K562 (cell line): Measurements from ENCODE around the gene SNX14. TPM values are rescaled to one million over a fixed set of nuclear protein-coding genes. Genes with fewer than 3 reads are reported as not detected.
A peak's percentile ranks its signal among the peaks of the same experiment; 100 is the strongest.

ENCODE experiments used
- BHLHE40 ChIP-seq: IDR thresholded peaks from 2 replicates; pipeline ENCODE4 v1.6.1; 2011; ENCODE audit warnings: low read length, improper control_type of control experiment
- CBX2 ChIP-seq: fragments of 200-600 bp; sonication (generic); IDR thresholded peaks from one replicate; pipeline ENCODE4 v1.6.1; 2012; ENCODE audit warnings: mild to moderate bottlenecking, low read length, inconsistent platforms; ENCODE audit not compliant: insufficient read depth, poor library complexity, severe bottlenecking
- ETV6 ChIP-seq, 3 experiments: fragments of 150-350 bp in 1 of 3; sonication (generic) in 1 of 3; formaldehyde crosslinking in 1 of 3; IDR thresholded peaks; 2 replicates each; pipeline versions ENCODE4 v1.6.1 to v1.8.0; 2014 to 2022; ENCODE audit warnings: borderline replicate concordance in 2 of 3, low read depth in 2 of 3, antibody characterized with exemption in 1 of 3, low read length in 1 of 3, mild to moderate bottlenecking in 1 of 3, missing genetic modification reagents in 1 of 3
- HLTF ChIP-seq: fragments of 450-650 bp; IDR thresholded peaks from 2 replicates; pipeline ENCODE4 v1.6.1; 2016
- KDM1A ChIP-seq, 2 experiments: fragments of 450-650 bp; IDR thresholded peaks; 2 replicates each; pipeline ENCODE4 v1.6.1; 2016; ENCODE audit warnings: mild to moderate bottlenecking in 2 of 2
- MAFG ChIP-seq: fragments of 450-650 bp; conservative IDR thresholded peaks from 2 replicates; pipeline ENCODE4 v1.6.1; 2016; ENCODE audit warnings: missing genetic modification characterization, missing compliant biosample characterization
- PHB2 ChIP-seq: fragments of 450-650 bp; IDR thresholded peaks from 2 replicates; pipeline ENCODE4 v1.6.1; 2017; ENCODE audit warnings: low read depth
- PURB ChIP-seq: sonication (generic); formaldehyde crosslinking; IDR thresholded peaks from 2 replicates; pipeline ENCODE4 v1.9.0; 2021; ENCODE audit warnings: low read depth, mild to moderate bottlenecking, missing genetic modification reagents
- SMC3 ChIP-seq: conservative IDR thresholded peaks from 2 replicates; pipeline ENCODE4 v1.6.1; 2011; ENCODE audit warnings: low read depth, low read length, improper control_type of control experiment; ENCODE audit not compliant: insufficient read depth
- ZNF133 ChIP-seq: fragments of 250-450 bp; sonication (Bioruptor Pico); IDR thresholded peaks from 2 replicates; pipeline ENCODE4 v1.4.0; 2020; ENCODE audit warnings: mild to moderate bottlenecking
- ZNF239 ChIP-seq: fragments of 250-450 bp; sonication (Bioruptor Pico); IDR thresholded peaks from 2 replicates; pipeline ENCODE4 v1.4.0; 2020; ENCODE audit warnings: mild to moderate bottlenecking
- ZNF551 ChIP-seq: fragments of 250-450 bp; sonication (Bioruptor Pico); IDR thresholded peaks from 2 replicates; pipeline ENCODE4 v1.5.0; 2021; ENCODE audit warnings: mild to moderate bottlenecking, moderate library complexity
- polyA plus RNA-seq, 8 experiments: library from polyadenylated mRNA; depleted of rRNA in 4 of 8; stranded (reverse) in 5 of 8; unstranded in 3 of 8; fragments of >200 nt; fragmentation: Nextera tagmentation in 2 of 8; fragmentation: Illumina TruSeq in 1 of 8; extraction: Ambion mirVana in 2 of 8; extraction: Trizol in 1 of 8; gene quantifications; 2 replicates each; pipeline versions ENCODE4 v1.2.1 to v1.2.3, GENCODE V29; 2011 to 2014; ENCODE audit warnings: inconsistent platforms in 1 of 8, missing spikeins in 1 of 8
- total RNA-seq, 7 experiments: library from RNA; depleted of rRNA in 6 of 7; stranded (reverse); fragments of >200 nt in 6 of 7; fragmentation: Illumina TruSeq in 2 of 7; extraction: Trizol in 2 of 7; gene quantifications; 2 replicates each; pipeline versions ENCODE4 v1.2.1 to v1.2.3, GENCODE V29; 2011 to 2021; ENCODE audit warnings: low replicate concordance in 1 of 7
- TF ChIP-seq, protein P1 (sequence below), 2 experiments: fragments of 450-650 bp; IDR thresholded peaks; 2 replicates each; pipeline ENCODE4 v1.6.1; 2016; ENCODE audit warnings: mild to moderate bottlenecking in 2 of 2, borderline replicate concordance in 1 of 2, low read depth in 1 of 2, moderate library complexity in 1 of 2
- TF ChIP-seq, protein P2 (sequence below): sonication (generic); formaldehyde crosslinking; IDR thresholded peaks from 2 replicates; pipeline ENCODE4 v1.8.0; 2022; ENCODE audit warnings: mild to moderate bottlenecking, missing genetic modification reagents, borderline replicate concordance
- TF ChIP-seq, protein P3 (sequence below): fragments of 450-650 bp; IDR thresholded peaks from one replicate; pipeline ENCODE4 v1.6.1; 2018; ENCODE audit warnings: mild to moderate bottlenecking, moderate library complexity; ENCODE audit not compliant: partially characterized antibody

Gene SNX14
- total and polyA plus RNA-seq, 9 of the 15 experiments (the other 6 are each of a cell fraction or from before 2014, with no cell fraction given) = 46.5 to 140 (median 71.2) TPM

DNA sequence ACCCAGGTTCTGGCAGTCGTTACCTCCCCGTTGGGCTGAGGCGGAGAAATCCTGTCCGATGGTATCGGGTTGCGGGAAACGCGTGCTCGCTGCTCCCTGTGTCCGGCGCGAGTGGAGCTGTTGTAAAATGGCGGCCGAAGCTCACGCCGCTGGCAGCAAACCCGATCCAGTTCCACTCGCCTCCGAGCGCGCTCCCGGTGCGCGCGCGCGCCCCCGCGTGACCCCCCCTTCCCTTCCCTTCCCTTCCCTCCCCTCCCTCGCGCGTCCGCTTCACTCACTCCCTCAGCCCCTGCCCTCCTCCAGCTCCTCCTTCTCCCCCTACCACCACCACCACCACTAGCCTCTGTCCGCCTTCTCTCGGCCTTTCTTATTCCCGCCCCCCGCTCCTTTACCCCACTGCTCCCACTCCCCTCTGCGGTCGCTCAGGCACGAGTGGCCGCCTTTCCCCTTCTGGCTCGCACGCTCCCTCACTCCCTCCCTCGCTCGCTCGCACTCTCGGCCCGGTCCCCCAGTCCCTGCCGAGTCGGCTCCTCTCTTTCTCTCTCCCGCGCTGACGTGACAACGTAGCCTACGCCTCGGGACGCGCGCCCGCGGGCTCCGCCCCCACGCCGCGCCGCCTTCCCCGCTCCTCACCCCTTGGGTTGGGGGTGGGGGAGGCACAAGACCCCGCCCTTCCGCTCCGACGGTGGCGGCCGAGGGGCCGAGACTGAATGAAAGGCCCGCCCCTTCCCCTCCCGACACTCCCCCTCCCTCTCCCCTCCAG, 49.3 kb upstream of the SNX14 start, which contains the start of gene SYNCRIP (continued):
- TF ChIP-seq, protein P1, sequence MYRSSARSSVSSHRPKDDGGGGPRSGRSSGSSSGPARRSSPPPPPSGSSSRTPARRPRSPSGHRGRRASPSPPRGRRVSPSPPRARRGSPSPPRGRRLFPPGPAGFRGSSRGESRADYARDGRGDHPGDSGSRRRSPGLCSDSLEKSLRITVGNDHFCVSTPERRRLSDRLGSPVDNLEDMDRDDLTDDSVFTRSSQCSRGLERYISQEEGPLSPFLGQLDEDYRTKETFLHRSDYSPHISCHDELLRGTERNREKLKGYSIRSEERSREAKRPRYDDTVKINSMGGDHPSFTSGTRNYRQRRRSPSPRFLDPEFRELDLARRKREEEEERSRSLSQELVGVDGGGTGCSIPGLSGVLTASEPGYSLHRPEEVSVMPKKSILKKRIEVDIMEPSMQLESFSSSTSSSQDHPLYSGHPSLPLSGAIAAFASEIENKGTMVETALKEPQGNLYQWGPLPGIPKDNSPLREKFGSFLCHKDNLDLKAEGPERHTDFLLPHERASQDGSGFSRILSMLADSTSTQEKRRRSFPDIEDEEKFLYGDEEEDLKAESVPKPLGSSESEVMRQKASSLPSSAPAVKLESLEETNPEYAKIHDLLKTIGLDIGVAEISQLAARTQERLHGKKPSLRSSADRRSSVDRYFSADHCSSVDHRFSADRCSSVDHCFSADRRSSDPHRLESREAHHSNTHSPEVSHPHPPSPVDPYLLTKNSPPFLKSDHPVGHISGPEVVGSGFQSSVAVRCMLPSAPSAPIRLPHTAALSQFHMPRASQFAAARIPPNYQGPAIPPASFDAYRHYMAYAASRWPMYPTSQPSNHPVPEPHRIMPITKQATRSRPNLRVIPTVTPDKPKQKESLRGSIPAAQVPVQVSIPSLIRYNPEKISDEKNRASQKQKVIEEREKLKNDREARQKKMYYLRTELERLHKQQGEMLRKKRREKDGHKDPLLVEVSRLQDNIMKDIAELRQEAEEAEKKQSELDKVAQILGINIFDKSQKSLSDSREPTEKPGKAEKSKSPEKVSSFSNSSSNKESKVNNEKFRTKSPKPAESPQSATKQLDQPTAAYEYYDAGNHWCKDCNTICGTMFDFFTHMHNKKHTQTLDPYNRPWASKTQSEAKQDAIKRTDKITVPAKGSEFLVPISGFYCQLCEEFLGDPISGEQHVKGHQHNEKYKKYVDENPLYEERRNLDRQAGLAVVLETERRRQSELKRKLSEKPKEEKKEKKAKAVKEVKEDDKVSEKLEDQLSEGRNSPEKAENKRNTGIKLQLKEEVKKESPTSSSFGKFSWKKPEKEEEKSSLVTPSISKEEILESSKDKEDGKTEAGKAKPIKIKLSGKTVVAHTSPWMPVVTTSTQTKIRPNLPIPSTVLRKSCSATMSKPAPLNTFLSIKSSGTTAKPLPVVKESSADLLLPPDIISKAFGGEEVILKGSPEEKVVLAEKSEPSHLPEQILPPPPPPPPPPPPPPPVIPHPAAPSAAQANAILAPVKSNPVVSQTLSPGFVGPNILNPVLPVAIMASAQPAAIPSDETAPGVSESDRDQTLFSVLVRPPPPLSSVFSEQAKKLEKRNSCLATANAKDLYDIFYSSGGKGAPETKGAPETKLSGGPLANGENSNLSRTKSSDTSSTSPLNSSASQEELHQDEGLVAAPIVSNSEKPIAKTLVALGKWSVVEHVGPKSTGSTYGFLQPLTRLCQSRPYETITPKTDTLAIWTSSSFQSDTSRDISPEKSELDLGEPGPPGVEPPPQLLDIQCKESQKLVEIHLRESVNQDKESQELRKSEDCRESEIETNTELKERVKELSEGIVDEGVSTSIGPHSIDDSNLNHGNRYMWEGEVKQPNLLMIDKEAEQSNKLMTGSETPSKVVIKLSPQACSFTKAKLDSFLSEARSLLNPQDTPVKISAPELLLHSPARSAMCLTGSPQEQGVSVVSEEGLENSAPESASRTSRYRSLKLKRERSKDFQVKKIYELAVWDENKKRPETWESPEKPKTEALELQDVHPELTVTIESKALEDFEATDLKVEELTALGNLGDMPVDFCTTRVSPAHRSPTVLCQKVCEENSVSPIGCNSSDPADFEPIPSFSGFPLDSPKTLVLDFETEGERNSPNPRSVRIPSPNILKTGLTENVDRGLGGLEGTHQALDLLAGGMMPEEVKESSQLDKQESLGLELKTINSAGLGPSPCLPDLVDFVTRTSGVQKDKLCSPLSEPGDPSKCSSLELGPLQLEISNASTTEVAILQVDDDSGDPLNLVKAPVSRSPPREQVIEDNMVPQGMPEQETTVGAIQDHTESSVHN (IDR thresholded peaks at IDR 0.05; ENCODE audit: borderline replicate concordance in 1 of 2, low read depth in 1 of 2) = no peak
- TF ChIP-seq ETV6 (IDR thresholded peaks at IDR 0.05; ENCODE audit: borderline replicate concordance in 1 of 2, low read depth in 2 of 2, low read length in 1 of 2) = no peak
- TF ChIP-seq ETV6 (CRISPR knock-in tag; IDR thresholded peaks at IDR 0.05; ENCODE audit: borderline replicate concordance) = no peak
- TF ChIP-seq PHB2 = peak; percentile 57
- TF ChIP-seq, protein P2, sequence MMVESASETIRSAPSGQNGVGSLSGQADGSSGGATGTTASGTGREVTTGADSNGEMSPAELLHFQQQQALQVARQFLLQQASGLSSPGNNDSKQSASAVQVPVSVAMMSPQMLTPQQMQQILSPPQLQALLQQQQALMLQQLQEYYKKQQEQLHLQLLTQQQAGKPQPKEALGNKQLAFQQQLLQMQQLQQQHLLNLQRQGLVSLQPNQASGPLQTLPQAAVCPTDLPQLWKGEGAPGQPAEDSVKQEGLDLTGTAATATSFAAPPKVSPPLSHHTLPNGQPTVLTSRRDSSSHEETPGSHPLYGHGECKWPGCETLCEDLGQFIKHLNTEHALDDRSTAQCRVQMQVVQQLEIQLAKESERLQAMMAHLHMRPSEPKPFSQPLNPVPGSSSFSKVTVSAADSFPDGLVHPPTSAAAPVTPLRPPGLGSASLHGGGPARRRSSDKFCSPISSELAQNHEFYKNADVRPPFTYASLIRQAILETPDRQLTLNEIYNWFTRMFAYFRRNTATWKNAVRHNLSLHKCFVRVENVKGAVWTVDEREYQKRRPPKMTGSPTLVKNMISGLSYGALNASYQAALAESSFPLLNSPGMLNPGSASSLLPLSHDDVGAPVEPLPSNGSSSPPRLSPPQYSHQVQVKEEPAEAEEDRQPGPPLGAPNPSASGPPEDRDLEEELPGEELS (CRISPR knock-in tag) = peak; percentile 61; the same call in 1 of the 2 replicates
- 0 out of 4 replicates have a peak, but pooled peaks of 1 of the 2 experiments have one; percentile 21 for TF ChIP-seq KDM1A (IDR thresholded peaks at IDR 0.05)
- TF ChIP-seq CBX2 = no peak
- no peak for TF ChIP-seq ZNF551 (CRISPR knock-in tag)
- no peak; the same call in 1 of the 2 replicates for TF ChIP-seq MAFG (tag)
- TF ChIP-seq ZNF239 (CRISPR knock-in tag) = no peak
- TF ChIP-seq SMC3 = no peak
- TF ChIP-seq, protein P3, sequence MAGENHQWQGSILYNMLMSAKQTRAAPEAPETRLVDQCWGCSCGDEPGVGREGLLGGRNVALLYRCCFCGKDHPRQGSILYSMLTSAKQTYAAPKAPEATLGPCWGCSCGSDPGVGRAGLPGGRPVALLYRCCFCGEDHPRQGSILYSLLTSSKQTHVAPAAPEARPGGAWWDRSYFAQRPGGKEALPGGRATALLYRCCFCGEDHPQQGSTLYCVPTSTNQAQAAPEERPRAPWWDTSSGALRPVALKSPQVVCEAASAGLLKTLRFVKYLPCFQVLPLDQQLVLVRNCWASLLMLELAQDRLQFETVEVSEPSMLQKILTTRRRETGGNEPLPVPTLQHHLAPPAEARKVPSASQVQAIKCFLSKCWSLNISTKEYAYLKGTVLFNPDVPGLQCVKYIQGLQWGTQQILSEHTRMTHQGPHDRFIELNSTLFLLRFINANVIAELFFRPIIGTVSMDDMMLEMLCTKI = no peak
- TF ChIP-seq HLTF = peak; percentile 99
- TF ChIP-seq BHLHE40 = no peak; the same call in none of the 2 replicates
- TF ChIP-seq ZNF133 (CRISPR knock-in tag) = no peak
- TF ChIP-seq PURB = no peak
